Measurements from ENCODE around the gene AQP2. TPM values are rescaled to one million over a fixed set of nuclear protein-coding genes. Genes with fewer than 3 reads are reported as not detected.

Gene AQP2
- total RNA-seq, 1 donor from 2014 or later: not detected

DNA sequence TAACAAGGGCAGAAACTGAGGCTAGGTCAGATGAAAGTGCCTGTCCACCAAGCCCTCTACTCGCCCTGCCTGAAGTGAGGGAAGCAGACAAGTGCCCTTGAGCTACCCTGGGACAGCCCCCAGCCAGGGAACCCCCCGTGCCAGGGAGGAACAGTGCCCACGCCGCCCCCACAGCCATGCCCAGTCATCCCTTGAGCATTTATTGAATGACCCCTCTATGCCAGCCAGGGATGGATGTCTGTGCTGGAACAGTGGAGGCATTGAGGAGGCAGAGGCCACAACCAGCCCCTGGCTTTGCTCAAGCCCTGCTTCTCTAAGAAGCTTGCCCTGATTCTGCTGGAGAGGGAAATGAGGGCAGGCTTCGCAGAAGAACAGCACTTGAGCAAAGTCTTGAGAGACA is 18.5 kb downstream of the AQP2 start:
- Mint-ChIP-seq H3K36me3 (ENCODE audit: low read depth) (no peaks in the 10 kb centered on the region), H3K4me3 (no peak overlapping the region), H3K27me3 (peaks cover 26% of the 10 kb centered on the region), H3K27ac (no peak overlapping the region), H3K9me3 (no peaks in the 10 kb centered on the region), H3K4me1 (peaks cover 4% of the 10 kb centered on the region)
- TF ChIP-seq, protein P1, sequence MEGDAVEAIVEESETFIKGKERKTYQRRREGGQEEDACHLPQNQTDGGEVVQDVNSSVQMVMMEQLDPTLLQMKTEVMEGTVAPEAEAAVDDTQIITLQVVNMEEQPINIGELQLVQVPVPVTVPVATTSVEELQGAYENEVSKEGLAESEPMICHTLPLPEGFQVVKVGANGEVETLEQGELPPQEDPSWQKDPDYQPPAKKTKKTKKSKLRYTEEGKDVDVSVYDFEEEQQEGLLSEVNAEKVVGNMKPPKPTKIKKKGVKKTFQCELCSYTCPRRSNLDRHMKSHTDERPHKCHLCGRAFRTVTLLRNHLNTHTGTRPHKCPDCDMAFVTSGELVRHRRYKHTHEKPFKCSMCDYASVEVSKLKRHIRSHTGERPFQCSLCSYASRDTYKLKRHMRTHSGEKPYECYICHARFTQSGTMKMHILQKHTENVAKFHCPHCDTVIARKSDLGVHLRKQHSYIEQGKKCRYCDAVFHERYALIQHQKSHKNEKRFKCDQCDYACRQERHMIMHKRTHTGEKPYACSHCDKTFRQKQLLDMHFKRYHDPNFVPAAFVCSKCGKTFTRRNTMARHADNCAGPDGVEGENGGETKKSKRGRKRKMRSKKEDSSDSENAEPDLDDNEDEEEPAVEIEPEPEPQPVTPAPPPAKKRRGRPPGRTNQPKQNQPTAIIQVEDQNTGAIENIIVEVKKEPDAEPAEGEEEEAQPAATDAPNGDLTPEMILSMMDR (IDR thresholded peaks at IDR 0.05): no peak
- ATAC-seq (ENCODE audit: low read depth): no peak
- CTCF ChIA-PET: interaction anchor here (1.0 to 1.3 kb wide), 3 partner anchors 20 to 101 kb away, joined by 3 to 6 read pairs (median 3); no protein-coding TSS in a partner anchor
- intact Hi-C loops (cut with micrococcal nuclease): loop anchor here (5.0 kb wide), 2 partner anchors 102 to 208 kb away; no protein-coding TSS in a partner anchor
- POLR2A ChIA-PET: no interaction called here
- DNase-seq: no peak

- CTCF ChIA-PET: interaction anchor here (1.0 to 1.3 kb wide), 3 partner anchors 19 to 100 kb away, joined by 3 to 6 read pairs (median 3); no protein-coding TSS in a partner anchor
- H3K4me1 Mint-ChIP-seq: peaks cover 4% of the 10 kb centered on the region
- intact Hi-C loops (cut with micrococcal nuclease): loop anchor here (5.0 kb wide), 2 partner anchors 103 to 207 kb away; no protein-coding TSS in a partner anchor
- DNase-seq: no peak
- no peak for ATAC-seq (ENCODE audit: low read depth)
- no peaks in the 10 kb centered on the region for H3K36me3 Mint-ChIP-seq (ENCODE audit: low read depth)
- TF ChIP-seq, protein P1 (IDR thresholded peaks at IDR 0.05): no peak
- H3K4me3 Mint-ChIP-seq: no peak overlapping the region
- no peak overlapping the region for H3K27ac Mint-ChIP-seq
- no peaks in the 10 kb centered on the region for H3K9me3 Mint-ChIP-seq
- POLR2A ChIA-PET: interaction anchor here (0.6 kb wide), 2 partner anchors 116 to 538 kb away, joined by 3 read pairs; no protein-coding TSS in a partner anchor
- peaks cover 18% of the 10 kb centered on the region for H3K27me3 Mint-ChIP-seq
Observed at GRCh38 chr12:49969651-49970429, 19.3 kb downstream of the AQP2 start.

DNA sequence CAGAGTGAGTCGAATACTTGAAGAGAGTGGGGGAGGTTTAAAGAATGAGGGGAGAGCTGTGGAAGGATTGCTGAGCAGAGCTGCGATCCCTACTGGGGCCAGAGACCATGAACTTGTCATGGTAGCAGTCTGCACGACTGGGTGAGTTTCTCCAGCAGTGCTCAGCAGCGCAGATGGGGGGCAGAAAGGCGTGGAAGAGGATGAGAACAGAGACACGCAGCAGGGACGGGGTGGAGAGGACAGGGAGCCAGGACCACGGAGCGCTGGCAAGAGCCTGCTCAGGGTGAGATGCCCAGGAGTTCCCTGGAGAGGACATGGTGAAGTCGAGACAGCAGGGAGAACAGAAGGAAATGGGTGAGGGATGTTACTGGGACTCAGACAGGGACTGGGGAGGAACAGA is 20.1 kb downstream of the AQP2 start:
- Mint-ChIP-seq H3K27me3 (peaks cover 14% of the 10 kb centered on the region), H3K27ac (no peak overlapping the region), H3K4me1 (peaks cover 4% of the 10 kb centered on the region), H3K9me3 (no peaks in the 10 kb centered on the region), H3K4me3 (no peak overlapping the region), H3K36me3 (ENCODE audit: low read depth) (no peaks in the 10 kb centered on the region)
- ChIA-PET POLR2A (interaction anchor here (0.6 kb wide), 2 partner anchors 115 to 537 kb away, joined by 3 read pairs; no protein-coding TSS in a partner anchor), CTCF (no interaction called here)
- no peak for DNase-seq
- no peak for ATAC-seq (ENCODE audit: low read depth)
- TF ChIP-seq, protein P1 (IDR thresholded peaks at IDR 0.05): no peak
- intact Hi-C loops (cut with micrococcal nuclease): no loop called here

DNA sequence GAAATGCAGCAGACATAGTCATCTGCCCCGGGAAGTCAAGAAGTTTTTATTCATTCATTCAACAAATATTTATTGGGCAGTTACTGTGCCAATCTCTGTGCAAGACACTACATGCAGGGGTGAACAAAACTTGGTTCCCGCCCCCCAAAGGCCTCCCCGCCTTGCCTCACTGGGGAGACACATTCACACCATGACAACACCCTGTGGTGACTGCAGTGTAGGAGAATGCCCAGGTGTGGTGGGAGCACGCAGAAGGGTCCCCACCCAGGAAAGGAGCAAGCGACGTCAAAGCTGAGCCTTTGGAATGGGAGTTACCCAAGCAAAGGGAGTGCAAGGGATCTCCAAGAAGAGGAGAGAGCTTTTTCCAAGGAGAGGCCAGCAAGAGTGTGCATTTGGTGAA is 20.6 kb downstream of the AQP2 start:
- DNase-seq (no peak), ATAC-seq (ENCODE audit: low read depth) (no peak)
- CTCF ChIA-PET: no interaction called here
- H3K27ac Mint-ChIP-seq: no peak overlapping the region
- no peaks in the 10 kb centered on the region for H3K9me3 Mint-ChIP-seq
- POLR2A ChIA-PET: no interaction called here
- intact Hi-C loops (cut with micrococcal nuclease): no loop called here
- peaks cover 4% of the 10 kb centered on the region for H3K4me1 Mint-ChIP-seq
- peaks cover 11% of the 10 kb centered on the region for H3K27me3 Mint-ChIP-seq
- TF ChIP-seq, protein P1 (IDR thresholded peaks at IDR 0.05): no peak
- H3K36me3 Mint-ChIP-seq (ENCODE audit: low read depth): no peaks in the 10 kb centered on the region
- no peak overlapping the region for H3K4me3 Mint-ChIP-seq

GRCh38 chr12:49972129-49972528 is 21.6 kb downstream of the AQP2 start:
- Mint-ChIP-seq H3K9me3 (no peaks in the 10 kb centered on the region), H3K4me1 (peaks cover 2% of the 10 kb centered on the region), H3K4me3 (no peak overlapping the region), H3K27ac (no peak overlapping the region), H3K36me3 (ENCODE audit: low read depth) (no peaks in the 10 kb centered on the region), H3K27me3 (peaks cover 10% of the 10 kb centered on the region)
- ChIA-PET POLR2A (no interaction called here), CTCF (interaction anchor here (2.0 kb wide), 1 partner anchor 84 kb away, joined by 5 read pairs; no protein-coding TSS in a partner anchor)
- TF ChIP-seq, protein P1 (IDR thresholded peaks at IDR 0.05): no peak
- intact Hi-C loops (cut with micrococcal nuclease): no loop called here
- DNase-seq (no peak), ATAC-seq (ENCODE audit: low read depth) (no peak)

Data from activated B cell treated with CpG ODN at 0.5 μM for 24 hours (primary cell).